Neuron (in vitro differentiated cells): Measurements from ENCODE around the gene FLT3.

Experiments
- H2AFZ ChIP-seq: one replicate; pipeline ENCODE4 v1.6.1; 2013; ENCODE audit warnings: low read depth, mild to moderate bottlenecking, inconsistent platforms, low read length, moderate library complexity
- H3K27me3 ChIP-seq: one replicate; pipeline ENCODE4 v1.6.1; 2013; ENCODE audit warnings: low read length; ENCODE audit not compliant: insufficient read depth
- H3K36me3 ChIP-seq: one replicate; pipeline ENCODE4 v1.6.1; 2013; ENCODE audit warnings: low read length; ENCODE audit not compliant: insufficient read depth
- H3K4me1 ChIP-seq: one replicate; pipeline ENCODE4 v1.6.1; 2013; ENCODE audit warnings: low read length; ENCODE audit not compliant: insufficient read depth
- H3K4me3 ChIP-seq: 2 replicates; pipeline ENCODE4 v1.5.1; 2013; ENCODE audit warnings: mild to moderate bottlenecking, low read length, moderate library complexity
- H3K9me3 ChIP-seq: one replicate; pipeline ENCODE4 v1.6.1; 2013; ENCODE audit warnings: low read length

FLT3 gene

GRCh38 chr13:28000567-28000966 is 99.8 kb downstream of the FLT3 start:
- Histone ChIP-seq H3K27me3 (no peaks in the 10 kb centered on the region), H3K36me3 (no peaks in the 10 kb centered on the region), H3K4me3 (no peak overlapping the region), H3K4me1 (no peaks in the 10 kb centered on the region), H2AFZ (no peak overlapping the region), H3K9me3 (no peaks in the 10 kb centered on the region)

GRCh38 chr13:27997904-27998522 is 102.4 kb downstream of the FLT3 start:
- H3K4me1 ChIP-seq: no peaks in the 10 kb centered on the region
- no peak overlapping the region for H3K4me3 ChIP-seq
- H2AFZ ChIP-seq: no peak overlapping the region
- no peaks in the 10 kb centered on the region for H3K36me3 ChIP-seq
- H3K27me3 ChIP-seq: no peaks in the 10 kb centered on the region
- H3K9me3 ChIP-seq: no peaks in the 10 kb centered on the region

- H2AFZ ChIP-seq: no peak overlapping the region
- H3K4me1 ChIP-seq: no peaks in the 10 kb centered on the region
- H3K27me3 ChIP-seq: peaks cover 9% of the 10 kb centered on the region
- no peaks in the 10 kb centered on the region for H3K9me3 ChIP-seq
- no peaks in the 10 kb centered on the region for H3K36me3 ChIP-seq
- H3K4me3 ChIP-seq: no peak overlapping the region
These were observed 108.5 kb downstream of the FLT3 start for GRCh38 chr13:27991881-27992280.

- Histone ChIP-seq H3K36me3 (no peaks in the 10 kb centered on the region), H3K4me1 (no peaks in the 10 kb centered on the region), H3K9me3 (no peaks in the 10 kb centered on the region), H2AFZ (no peak within 1 kb of the TSS), H3K27me3 (peaks cover 11% of the 10 kb centered on the region), H3K4me3 (no peak within 1 kb of the TSS)
These were observed 111.9 kb downstream of the FLT3 start, which contains the start of gene URAD for GRCh38 chr13:27988520-27988919. Gene URAD (minus strand): TSS chr13:27988693. CDS start chr13:27988637, 56 bp downstream.

- H3K27me3 ChIP-seq: peaks cover 29% of the 10 kb centered on the region
- H3K4me1 ChIP-seq: no peaks in the 10 kb centered on the region
- H3K36me3 ChIP-seq: no peaks in the 10 kb centered on the region
- H3K4me3 ChIP-seq: no peak overlapping the region
- no peaks in the 10 kb centered on the region for H3K9me3 ChIP-seq
- no peak overlapping the region for H2AFZ ChIP-seq
These were observed 114.8 kb downstream of the FLT3 start for GRCh38 chr13:27985600-27985999.

- H3K27me3 ChIP-seq: peaks cover 60% of the 10 kb centered on the region
- no peaks in the 10 kb centered on the region for H3K36me3 ChIP-seq
- no peak overlapping the region for H2AFZ ChIP-seq
- H3K4me3 ChIP-seq: no peak overlapping the region
- H3K9me3 ChIP-seq: no peaks in the 10 kb centered on the region
- peaks cover 2% of the 10 kb centered on the region for H3K4me1 ChIP-seq
These were observed 118.0 kb downstream of the FLT3 start for GRCh38 chr13:27982361-27982760.

GRCh38 chr13:27981006-27981708 is 119.2 kb downstream of the FLT3 start:
- Histone ChIP-seq H3K9me3 (no peaks in the 10 kb centered on the region), H3K36me3 (no peaks in the 10 kb centered on the region), H2AFZ (no peak overlapping the region), H3K4me1 (peaks cover 2% of the 10 kb centered on the region), H3K4me3 (no peak overlapping the region), H3K27me3 (peaks cover 69% of the 10 kb centered on the region)

GRCh38 chr13:27980280-27980998 is 119.9 kb downstream of the FLT3 start:
- Histone ChIP-seq H3K27me3 (peaks cover 76% of the 10 kb centered on the region), H3K4me1 (peaks cover 2% of the 10 kb centered on the region), H2AFZ (no peak overlapping the region), H3K4me3 (no peak overlapping the region), H3K36me3 (no peaks in the 10 kb centered on the region), H3K9me3 (no peaks in the 10 kb centered on the region)

- Histone ChIP-seq H3K27me3 (peaks cover 82% of the 10 kb centered on the region), H3K4me1 (peaks cover 2% of the 10 kb centered on the region), H2AFZ (no peak overlapping the region), H3K36me3 (no peaks in the 10 kb centered on the region), H3K4me3 (no peak overlapping the region), H3K9me3 (no peaks in the 10 kb centered on the region)
These were observed 120.6 kb downstream of the FLT3 start for GRCh38 chr13:27979765-27980279.

GRCh38 chr13:27979001-27979643 is 121.3 kb downstream of the FLT3 start:
- no peak overlapping the region for H2AFZ ChIP-seq
- no peak overlapping the region for H3K4me3 ChIP-seq
- peaks cover 89% of the 10 kb centered on the region for H3K27me3 ChIP-seq
- H3K4me1 ChIP-seq: peaks cover 2% of the 10 kb centered on the region
- H3K36me3 ChIP-seq: no peaks in the 10 kb centered on the region
- no peaks in the 10 kb centered on the region for H3K9me3 ChIP-seq

- Histone ChIP-seq H3K4me3 (no peak overlapping the region), H3K36me3 (no peaks in the 10 kb centered on the region), H3K27me3 (peaks cover 93% of the 10 kb centered on the region), H3K9me3 (no peaks in the 10 kb centered on the region), H3K4me1 (peaks cover 2% of the 10 kb centered on the region), H2AFZ (no peak overlapping the region)
These were observed 121.9 kb downstream of the FLT3 start for GRCh38 chr13:27978301-27978968.

GRCh38 chr13:27977476-27978300 is 122.7 kb downstream of the FLT3 start:
- Histone ChIP-seq H3K36me3 (no peaks in the 10 kb centered on the region), H2AFZ (no peak overlapping the region), H3K27me3 (peaks cover 96% of the 10 kb centered on the region), H3K9me3 (no peaks in the 10 kb centered on the region), H3K4me1 (peaks cover 2% of the 10 kb centered on the region), H3K4me3 (no peak overlapping the region)
